ENCODE measurements around the gene GOLGA6L4.
"Not testable (repeated sequence)": the region's sequence is repeated elsewhere in the genome, so short reads cannot be mapped to it uniquely, and the experiment has no call there.

GOLGA6L4 gene, protein sequence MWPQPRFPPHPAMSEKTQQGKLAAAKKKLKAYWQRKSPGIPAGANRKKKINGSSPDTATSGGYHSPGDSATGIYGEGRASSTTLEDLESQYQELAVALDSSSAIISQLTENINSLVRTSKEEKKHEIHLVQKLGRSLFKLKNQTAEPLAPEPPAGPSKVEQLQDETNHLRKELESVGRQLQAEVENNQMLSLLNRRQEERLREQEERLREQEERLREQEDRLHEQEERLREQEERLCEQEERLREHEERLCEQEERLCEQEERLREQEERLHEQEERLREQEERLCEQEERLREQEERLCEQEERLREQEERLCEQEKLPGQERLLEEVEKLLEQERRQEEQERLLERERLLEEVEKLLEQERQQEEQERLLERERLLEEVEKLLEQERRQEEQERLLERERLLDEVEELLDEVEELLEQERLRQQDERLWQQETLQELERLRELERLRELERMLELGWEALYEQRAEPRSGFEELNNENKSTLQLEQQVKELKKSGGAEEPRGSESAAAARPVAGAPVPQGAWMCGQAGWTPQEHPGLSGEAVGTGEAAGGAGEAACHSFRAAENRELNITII

DNA sequence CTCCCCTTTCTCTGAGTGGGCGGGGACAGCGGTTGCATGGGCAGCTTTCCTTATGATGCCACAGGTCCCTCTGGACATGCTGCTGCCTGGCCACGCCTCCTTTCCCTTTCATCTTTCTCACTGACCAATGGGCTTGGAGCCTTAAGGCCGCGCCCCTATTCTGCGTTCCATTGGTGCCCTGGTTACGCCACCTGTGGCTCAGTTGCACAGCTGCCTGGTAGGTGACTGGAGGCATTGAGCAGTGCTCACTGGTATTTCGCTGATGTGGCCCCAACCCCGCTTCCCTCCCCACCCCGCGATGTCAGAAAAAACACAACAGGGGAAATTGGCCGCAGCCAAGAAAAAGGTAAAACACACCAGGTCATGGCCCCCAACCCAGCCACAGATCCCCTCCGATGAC lies at the start of gene GOLGA6L4:
Gene GOLGA6L4, plus strand, starts transcription at position 201 of the 400 bp plus-strand sequence. Its CDS starts 62 bp downstream, at position 263.
- DNase-seq (ENCODE audit: low read depth) = not testable (repeated sequence)

DNA sequence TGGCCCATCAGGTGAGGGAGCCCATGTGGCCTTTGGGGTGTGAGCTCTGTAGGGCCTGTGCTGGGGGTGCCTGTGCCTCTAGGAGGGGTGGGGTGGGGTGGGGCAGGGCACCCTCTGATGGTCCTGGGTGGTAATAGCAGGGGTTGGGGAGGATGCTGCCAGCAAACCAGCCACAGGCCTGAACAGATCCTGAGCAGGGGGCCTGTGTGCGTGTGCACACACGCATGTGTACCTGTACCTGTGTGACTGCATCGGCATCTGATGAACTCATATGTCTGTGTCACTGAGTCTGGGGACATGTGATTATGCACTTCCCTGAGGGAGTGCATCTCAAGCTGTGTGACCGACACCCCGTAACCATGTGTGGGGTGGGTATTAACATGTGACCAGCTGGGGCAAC lies 42.6 kb upstream of the GOLGA6L4 start:
- DNase-seq (ENCODE audit: low read depth) = not testable (repeated sequence)

DNA sequence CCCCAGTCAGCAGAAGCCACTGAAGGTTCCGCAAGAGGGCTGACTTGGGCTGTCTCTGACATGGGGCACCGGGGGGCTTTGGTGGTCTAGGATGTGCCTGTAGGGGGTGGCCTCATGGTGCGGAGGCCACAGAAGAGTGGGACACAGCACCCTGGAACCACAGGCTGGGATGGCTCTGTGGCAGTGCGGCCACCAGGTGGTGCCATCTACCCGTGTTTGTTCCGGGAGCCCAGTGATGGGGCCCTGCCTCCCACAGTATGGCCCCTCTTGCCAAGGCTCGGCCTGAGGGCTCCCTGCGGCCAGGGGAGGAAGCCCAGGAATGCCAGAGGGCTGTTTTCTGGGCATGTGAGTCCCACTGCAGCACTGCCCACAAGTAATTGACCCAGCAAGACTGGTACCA lies 40.0 kb upstream of the GOLGA6L4 start:
- not testable (repeated sequence) for DNase-seq (ENCODE audit: low read depth)

DNA sequence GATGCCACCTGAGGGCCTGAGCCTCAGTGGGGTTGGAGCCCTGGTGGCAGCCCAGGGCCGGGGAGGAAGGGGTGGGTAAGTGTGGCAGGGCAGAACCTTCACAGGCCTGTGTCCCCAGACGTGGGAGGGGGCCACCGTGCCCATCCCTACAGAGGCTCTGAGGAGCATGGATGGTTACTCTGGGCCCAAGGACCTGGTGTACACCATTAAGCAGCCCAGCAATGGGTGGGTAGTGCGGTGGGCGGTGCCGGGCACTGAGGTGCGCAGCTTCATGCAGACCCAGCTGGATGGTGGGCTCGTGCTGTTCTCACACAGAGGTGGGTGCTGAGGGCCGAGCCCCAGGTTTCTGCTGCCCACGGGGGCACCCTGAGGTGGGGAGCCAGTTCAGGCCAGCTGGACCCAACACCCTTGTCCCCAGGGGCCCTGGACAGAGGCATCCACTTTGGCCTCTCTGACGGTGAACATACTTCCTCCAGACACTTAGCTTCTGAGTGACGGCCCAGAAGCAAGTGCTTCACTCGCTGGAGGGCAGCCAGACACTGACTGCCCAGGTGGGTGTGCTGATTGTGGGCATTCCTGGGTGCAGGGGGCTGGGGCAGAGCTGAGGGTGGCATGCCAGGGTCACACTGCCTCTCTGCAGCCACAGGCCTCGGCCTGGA lies 38.9 kb upstream of the GOLGA6L4 start:
- DNase-seq (ENCODE audit: low read depth) = not testable (repeated sequence)

DNA sequence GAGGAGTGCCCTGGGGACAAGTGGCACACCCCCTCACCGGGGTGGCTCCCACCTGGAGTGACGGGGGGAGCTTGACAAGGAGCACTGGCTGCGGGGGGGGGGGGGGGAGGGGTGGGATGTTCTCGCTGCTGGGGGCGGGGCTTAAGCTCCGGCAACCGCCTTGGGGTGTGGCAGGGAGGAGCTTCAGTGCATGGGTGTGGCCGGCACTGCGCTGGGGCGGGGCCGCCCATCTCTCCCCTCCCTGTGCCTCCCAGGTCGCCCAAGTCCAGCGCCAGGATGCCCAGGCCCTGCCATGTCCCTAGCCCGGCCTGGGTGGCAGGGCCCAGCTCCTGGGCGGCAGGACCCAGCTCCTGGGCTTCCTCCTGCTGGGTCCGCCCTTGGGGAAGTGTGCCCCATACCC lies 35.7 kb upstream of the GOLGA6L4 start:
- not testable (repeated sequence) for DNase-seq (ENCODE audit: low read depth)

DNA sequence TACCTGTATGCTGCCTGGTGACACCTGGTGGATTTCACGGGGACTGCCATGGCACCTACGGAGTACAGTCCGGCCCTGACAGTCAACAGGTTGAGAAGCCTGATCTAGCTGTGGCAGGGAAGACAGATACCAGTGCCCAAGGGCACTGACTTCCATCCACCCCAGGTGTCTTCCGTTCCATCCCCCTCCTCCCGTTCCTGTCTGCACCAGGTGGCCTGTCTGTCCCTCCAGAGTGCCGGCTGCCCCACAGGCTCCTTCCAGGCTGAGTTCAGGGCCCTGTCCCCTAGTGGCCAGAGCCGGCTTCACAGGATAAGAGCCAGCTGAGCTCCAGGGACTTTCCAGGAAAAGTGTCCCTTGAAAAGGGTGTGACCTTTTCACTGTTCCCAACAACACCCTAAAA lies 10.9 kb downstream of the GOLGA6L4 start:
- not testable (repeated sequence) for DNase-seq (ENCODE audit: low read depth)

Measured in fibroblast of gingiva (primary cell).